Omental fat pad (tissue), 4 donors: ENCODE data around the gene SPARC. TPM values are rescaled to one million over a fixed set of nuclear protein-coding genes. Genes with fewer than 3 reads are reported as not detected.
"Not testable (repeated sequence)": the region's sequence is repeated elsewhere in the genome, so short reads cannot be mapped to it uniquely, and the experiment has no call there.

Source experiments
- ATAC-seq: fragments of 150-250 bp; one replicate; pipeline ENCODE4 v1.9.1; 2016; ENCODE audit warnings: mild to moderate bottlenecking, moderate library complexity; ENCODE audit not compliant: low FRiP score
- DNase-seq: peaks from one replicate; pipeline ENCODE4 v3.0.0-alpha.2; 2019; ENCODE audit warnings: low spot score
- total RNA-seq, 4 donors: library from RNA; depleted of rRNA; stranded (reverse); fragments of >200 nt; gene quantifications; one replicate each; pipeline ENCODE4 v1.1.0, GENCODE V29; 2016
- TF ChIP-seq, protein P1 (sequence below), 3 donors: fragments of 450-650 bp; IDR thresholded peaks; one replicate each; pipeline ENCODE4 v1.5.1; 2016 to 2017; ENCODE audit warnings: antibody characterized with exemption in 3 of 3, mild to moderate bottlenecking in 3 of 3, moderate library complexity in 2 of 3

Gene SPARC
- total RNA-seq, 4 donors from 2014 or later: 579 to 1,303 (median 656) TPM

DNA sequence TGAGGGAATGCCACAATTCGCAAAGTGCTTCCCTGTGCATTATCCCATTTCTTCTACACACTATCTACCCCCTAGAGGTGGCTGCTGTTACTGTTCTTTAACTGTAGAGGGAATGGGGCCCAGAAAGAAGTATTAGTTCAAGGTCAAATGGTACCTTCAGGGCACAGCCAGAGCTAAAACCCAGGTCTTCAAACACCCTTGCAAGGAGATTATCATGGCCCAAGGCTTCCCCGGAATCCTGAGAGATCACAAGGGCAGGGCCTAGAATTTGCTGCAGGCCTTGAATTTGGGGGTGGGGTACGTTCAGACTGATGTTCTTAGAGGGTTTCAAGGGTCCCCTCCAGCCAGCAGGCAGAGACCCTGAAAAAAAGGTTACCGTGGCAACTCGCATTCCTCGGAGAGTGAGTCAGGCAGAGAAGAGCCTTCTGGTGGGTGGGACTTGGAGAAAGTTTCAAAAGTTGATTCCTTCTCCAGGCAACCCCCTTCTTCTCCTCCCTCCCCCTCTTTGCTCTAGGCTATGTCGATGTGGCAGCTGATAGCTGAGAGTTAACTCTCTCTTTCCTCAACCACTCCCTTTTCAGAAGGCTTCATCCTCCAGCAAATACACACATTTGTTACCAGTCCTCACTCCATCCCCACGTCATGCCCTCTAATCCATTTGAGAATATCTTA, 1.9 kb downstream of the SPARC start:
- ATAC-seq: peak; percentile 58
- TF ChIP-seq, protein P1, sequence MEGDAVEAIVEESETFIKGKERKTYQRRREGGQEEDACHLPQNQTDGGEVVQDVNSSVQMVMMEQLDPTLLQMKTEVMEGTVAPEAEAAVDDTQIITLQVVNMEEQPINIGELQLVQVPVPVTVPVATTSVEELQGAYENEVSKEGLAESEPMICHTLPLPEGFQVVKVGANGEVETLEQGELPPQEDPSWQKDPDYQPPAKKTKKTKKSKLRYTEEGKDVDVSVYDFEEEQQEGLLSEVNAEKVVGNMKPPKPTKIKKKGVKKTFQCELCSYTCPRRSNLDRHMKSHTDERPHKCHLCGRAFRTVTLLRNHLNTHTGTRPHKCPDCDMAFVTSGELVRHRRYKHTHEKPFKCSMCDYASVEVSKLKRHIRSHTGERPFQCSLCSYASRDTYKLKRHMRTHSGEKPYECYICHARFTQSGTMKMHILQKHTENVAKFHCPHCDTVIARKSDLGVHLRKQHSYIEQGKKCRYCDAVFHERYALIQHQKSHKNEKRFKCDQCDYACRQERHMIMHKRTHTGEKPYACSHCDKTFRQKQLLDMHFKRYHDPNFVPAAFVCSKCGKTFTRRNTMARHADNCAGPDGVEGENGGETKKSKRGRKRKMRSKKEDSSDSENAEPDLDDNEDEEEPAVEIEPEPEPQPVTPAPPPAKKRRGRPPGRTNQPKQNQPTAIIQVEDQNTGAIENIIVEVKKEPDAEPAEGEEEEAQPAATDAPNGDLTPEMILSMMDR (IDR thresholded peaks at IDR 0.05): no peak
- DNase-seq: peak; percentile 32

DNA sequence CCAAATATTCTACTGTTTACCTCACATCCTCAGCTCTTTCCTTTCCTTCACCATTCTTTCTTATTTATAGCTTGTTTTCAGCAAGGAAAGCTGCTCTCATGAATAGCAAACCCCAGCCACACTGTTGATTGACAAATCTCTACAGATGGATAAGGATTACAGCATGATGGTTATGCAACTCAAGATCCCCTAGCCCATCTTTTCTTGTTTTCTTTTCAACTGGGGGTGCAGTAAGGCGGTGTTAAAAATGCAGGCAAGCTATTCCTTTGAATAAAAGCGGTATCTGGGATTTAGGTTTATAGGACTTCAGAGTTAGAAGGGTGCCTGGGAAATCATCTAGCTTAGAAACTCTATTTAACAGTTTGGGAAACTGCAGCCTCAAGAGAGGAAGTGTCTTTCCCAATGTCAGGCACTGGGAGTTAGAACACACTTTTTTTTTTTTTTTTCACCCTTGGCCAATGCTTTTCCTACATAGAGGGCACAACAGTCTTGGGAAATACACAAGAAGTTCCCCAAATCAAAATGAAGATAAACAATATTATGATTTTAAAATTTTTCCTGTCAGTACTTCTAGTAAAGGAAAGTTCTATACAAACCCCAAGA, 2.6 kb downstream of the SPARC start:
- TF ChIP-seq, protein P1 (IDR thresholded peaks at IDR 0.05): no peak
- DNase-seq (no peak), ATAC-seq (no peak)

DNA sequence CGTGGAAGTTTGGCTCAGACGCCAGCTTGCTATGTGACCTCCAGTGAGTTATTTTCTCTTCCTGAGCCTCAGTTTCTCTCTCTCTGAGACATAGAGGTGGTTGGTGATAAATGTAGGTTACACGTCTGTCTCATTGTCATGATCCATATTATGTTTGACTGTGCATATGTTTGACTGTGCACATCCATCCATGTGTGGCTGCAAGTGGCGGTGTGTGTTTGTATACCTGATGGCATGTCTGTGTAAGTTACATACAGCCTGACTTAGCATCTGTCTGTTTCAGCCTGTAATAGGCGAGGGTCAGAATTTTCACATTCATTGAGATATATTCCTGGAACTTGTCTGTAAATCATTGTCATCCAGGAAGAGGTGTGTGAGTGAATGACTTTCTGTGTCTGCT, 3.3 kb downstream of the SPARC start:
- DNase-seq (no peak), ATAC-seq (no peak)
- TF ChIP-seq, protein P1 (IDR thresholded peaks at IDR 0.05): no peak

DNA sequence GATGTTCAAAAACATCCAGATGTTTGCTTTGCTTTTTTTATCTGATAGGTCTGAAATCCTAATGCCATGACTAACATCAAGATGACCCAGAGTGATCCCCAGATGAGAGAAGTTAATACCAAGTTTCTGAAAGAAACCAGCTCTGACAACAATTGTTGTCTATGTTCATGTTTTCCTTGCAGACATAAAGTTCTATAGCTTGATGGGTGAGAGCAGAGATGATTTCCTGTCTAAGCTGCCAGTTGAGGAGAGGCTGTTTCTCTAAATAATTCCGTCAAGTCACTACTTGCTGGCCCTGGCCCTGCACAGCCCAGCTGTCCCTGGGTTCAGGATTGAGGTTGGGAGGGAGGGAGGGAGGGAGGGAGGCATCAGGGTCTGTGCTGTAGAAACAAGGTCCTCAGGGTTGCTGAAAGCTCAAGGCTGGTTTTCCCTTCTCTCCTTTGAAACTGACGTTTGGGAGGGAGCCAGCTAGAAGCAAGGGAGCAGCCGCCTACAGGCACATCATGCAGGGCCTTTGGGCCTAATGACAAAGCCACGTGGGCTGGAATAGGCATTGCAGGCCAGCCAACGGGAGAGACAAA, 3.9 kb downstream of the SPARC start:
- DNase-seq (no peak), ATAC-seq (no peak)
- TF ChIP-seq, protein P1 (IDR thresholded peaks at IDR 0.05): no peak

DNA sequence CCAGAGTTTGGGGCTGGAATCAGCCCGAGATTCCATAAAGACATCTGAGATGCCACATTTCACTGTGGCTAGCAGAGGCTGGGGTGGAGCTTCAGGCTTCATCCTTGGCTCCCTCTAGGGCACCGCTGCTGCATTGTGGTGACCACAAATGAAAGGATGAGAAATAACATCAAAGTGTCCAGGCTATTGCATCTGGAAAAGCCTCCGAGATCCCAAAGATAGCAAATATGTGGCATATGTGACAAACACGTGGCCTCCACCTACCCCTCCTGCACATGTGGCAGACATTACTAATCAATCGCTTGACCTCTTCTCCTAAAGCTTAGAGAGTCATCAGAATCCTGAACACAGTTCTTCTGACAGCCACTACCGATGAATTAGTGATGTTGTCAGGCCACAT, 4.5 kb downstream of the SPARC start:
- DNase-seq: no peak
- no peak for ATAC-seq

DNA sequence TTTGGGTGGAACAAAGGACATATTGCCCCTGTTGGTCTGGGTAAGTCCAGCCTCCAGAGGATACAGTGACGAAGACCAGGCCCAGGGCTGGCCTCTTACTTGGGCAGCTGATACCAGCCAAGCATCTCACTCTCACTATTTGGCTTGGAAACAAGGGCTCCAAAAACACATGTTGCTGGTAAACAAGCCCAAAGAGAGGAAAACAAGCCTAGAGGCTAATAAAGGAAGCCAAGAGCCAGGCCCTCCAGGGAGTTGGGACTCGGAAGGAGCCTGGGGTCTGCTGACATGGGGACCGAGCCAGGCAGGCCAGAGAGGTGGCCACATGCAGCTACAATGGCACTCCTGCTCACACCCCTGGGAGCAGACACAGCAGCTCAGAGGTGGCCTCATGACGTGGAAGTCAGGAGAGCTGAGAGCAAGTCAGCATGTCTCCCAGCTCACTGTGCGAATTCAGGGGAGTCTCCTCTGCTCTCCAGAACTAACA, 5.7 kb downstream of the SPARC start:
- DNase-seq (no peak), ATAC-seq (no peak)
- TF ChIP-seq, protein P1 (IDR thresholded peaks at IDR 0.05): no peak

More for the DNA sequence above, 4.5 kb downstream of the SPARC start:
- TF ChIP-seq, protein P1 (IDR thresholded peaks at IDR 0.05): no peak

DNA sequence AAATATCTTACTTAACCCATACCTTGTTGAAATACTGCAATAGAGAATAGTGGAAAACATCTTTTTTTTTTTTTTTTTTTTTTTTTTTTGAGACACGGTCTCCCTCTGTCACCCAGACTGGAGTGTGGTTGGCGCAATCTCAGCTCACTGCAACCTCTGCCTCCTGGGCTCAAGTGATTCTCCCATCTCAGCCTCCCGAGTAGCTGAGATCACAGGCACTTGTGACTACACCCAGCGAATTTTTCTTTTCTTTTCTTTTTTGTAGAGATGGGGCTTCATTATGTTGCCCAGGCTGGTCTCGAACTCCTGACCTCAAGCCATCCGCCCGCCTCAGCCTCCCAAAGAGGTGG, 6.6 kb downstream of the SPARC start:
- not testable (repeated sequence) for DNase-seq

More for the DNA sequence above, 6.6 kb downstream of the SPARC start:
- not testable (repeated sequence) for ATAC-seq
